Naive thymus-derived CD4-positive, alpha-beta T cell (primary cell): Measurements from ENCODE around the gene NDUFV1. TPM values are rescaled to one million over a fixed set of nuclear protein-coding genes. Genes with fewer than 3 reads are reported as not detected.
A peak's percentile ranks its signal among the peaks of the same experiment; 100 is the strongest.
"Not testable (repeated sequence)": the region's sequence is repeated elsewhere in the genome, so short reads cannot be mapped to it uniquely, and the experiment has no call there.

Source experiments
- ATAC-seq: fragments of 150-1000 bp; cut with Tn5 transposase; 2 replicates; pipeline ENCODE4 v1.10.0; 2021; ENCODE audit warnings: mild to moderate bottlenecking, moderate library complexity
- CTCF ChIA-PET: fragments of 350-600 bp; sonication (Branson Sonifier 250); formaldehyde crosslinking; loops from one replicate; lab custom pipeline; 2021; ENCODE audit warnings: antibody characterized with exemption; lab: Charles Lee
- POLR2A ChIA-PET: fragments of 350-600 bp; sonication (Branson Sonifier 250); formaldehyde crosslinking; loops from one replicate; lab custom pipeline; 2021; ENCODE audit warnings: antibody characterized with exemption, inconsistent platforms; lab: Charles Lee
- DNase-seq, 9 donors: peaks; one replicate each; pipeline versions ENCODE4 v3.0.0 to v3.0.0-alpha.2; 2020 to 2022; ENCODE audit warnings: mixed read lengths in 1 of 9
- H3K27ac ChIP-seq: one replicate; pipeline ENCODE4 v1.7.0; 2013; ENCODE audit warnings: mild to moderate bottlenecking, low read depth, low read length, moderate library complexity
- H3K27me3 ChIP-seq, 2 donors: one replicate each; pipeline ENCODE4 v1.7.0; 2013; ENCODE audit warnings: low read length in 2 of 2, mild to moderate bottlenecking in 2 of 2, moderate library complexity in 2 of 2; ENCODE audit not compliant: control insufficient read depth in 2 of 2, insufficient read depth in 2 of 2
- H3K36me3 ChIP-seq, 3 experiments: 1 replicate in 2 of 3; 2 replicates in 1 of 3; pipeline ENCODE4 v1.7.0; 2013; ENCODE audit warnings: low read length in 3 of 3, mild to moderate bottlenecking in 3 of 3, moderate library complexity in 1 of 3; ENCODE audit not compliant: insufficient read depth in 3 of 3, control insufficient read depth in 2 of 3
- H3K4me1 ChIP-seq, 2 donors: one replicate each; pipeline ENCODE4 v1.7.0; 2013; ENCODE audit warnings: low read length in 2 of 2, mild to moderate bottlenecking in 2 of 2, moderate library complexity in 1 of 2; ENCODE audit not compliant: control insufficient read depth in 2 of 2, insufficient read depth in 2 of 2
- H3K4me3 ChIP-seq: 2 replicates; pipeline ENCODE4 v1.7.0; 2013; ENCODE audit warnings: mild to moderate bottlenecking, low read length
- H3K9me3 ChIP-seq, 3 experiments: 1 replicate in 2 of 3; 2 replicates in 1 of 3; pipeline ENCODE4 v1.7.0; 2013; ENCODE audit warnings: low read length in 3 of 3; ENCODE audit not compliant: control insufficient read depth in 2 of 3
- H3K27ac Mint-ChIP-seq, 9 donors: one replicate each; pipeline ENCODE4 v1.8.0; 2020 to 2022; ENCODE audit warnings: mixed read lengths in 9 of 9, mild to moderate bottlenecking in 8 of 9, moderate library complexity in 5 of 9, inconsistent platforms in 2 of 9
- H3K27me3 Mint-ChIP-seq, 5 donors: one replicate each; pipeline ENCODE4 v1.8.0; 2021 to 2022; ENCODE audit warnings: mixed read lengths in 5 of 5, mild to moderate bottlenecking in 1 of 5
- H3K36me3 Mint-ChIP-seq, 5 donors: one replicate each; pipeline ENCODE4 v1.8.0; 2020 to 2022; ENCODE audit warnings: mixed read lengths in 5 of 5, mild to moderate bottlenecking in 3 of 5, inconsistent platforms in 1 of 5
- H3K4me1 Mint-ChIP-seq, 7 donors: one replicate each; pipeline ENCODE4 v1.8.0; 2020 to 2022; ENCODE audit warnings: mixed read lengths in 7 of 7, mild to moderate bottlenecking in 3 of 7, inconsistent platforms in 1 of 7
- H3K4me3 Mint-ChIP-seq, 10 donors: one replicate each; pipeline ENCODE4 v1.8.0; 2020 to 2022; ENCODE audit warnings: mild to moderate bottlenecking in 10 of 10, mixed read lengths in 10 of 10, moderate library complexity in 6 of 10, inconsistent platforms in 2 of 10
- H3K9me3 Mint-ChIP-seq, 11 donors: one replicate each; pipeline ENCODE4 v1.8.0; 2020 to 2022; ENCODE audit warnings: mixed read lengths in 11 of 11, mild to moderate bottlenecking in 4 of 11, inconsistent platforms in 1 of 11, moderate library complexity in 1 of 11
- intact Hi-C, 2 donors: fragments of 100-400 bp; cut with micrococcal nuclease; formaldehyde crosslinking; loops; one replicate each; pipeline ENCODE4 v1.15.1; 2023
- polyA plus RNA-seq, 2 donors: library from polyadenylated mRNA; unstranded; fragments of 300-500 nt; fragmentation: Illumina TruSeq; gene quantifications; one replicate each; pipeline ENCODE4 v1.2.3, GENCODE V29; 2021
- total RNA-seq, 6 experiments: library from RNA in 5 of 6; stranded (reverse) in 5 of 6; gene quantifications; 1 replicate in 5 of 6; 2 replicates in 1 of 6; pipeline ENCODE4 v1.2.3 and lab custom pipeline; 2021 to 2026

Gene NDUFV1
- total and polyA plus RNA-seq, 7 experiments from 2014 or later: 111 to 253 (median 201) TPM

DNA sequence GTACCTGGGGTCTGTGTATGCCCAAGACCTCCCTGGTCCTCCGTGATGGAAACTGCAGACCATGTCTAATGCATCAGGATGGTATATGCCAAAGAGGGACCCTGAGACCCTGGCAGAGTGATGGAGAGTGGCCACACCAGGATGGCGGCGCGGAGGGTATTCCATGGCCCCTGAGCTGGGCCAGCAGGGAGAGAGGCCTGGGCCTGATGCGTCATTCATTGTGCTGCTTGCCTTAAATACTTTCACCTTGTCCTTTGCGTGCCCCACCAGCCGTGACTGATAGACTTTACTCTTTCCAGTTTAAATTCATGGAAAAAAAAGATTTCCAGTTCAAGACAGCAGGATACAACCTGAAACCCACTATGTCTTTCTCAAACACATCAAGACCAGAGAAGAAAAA lies 5.6 kb upstream of the NDUFV1 start:
- POLR2A ChIA-PET: interaction anchor here (0.7 kb wide), 1 partner anchor 150 kb away, joined by 3 read pairs; no protein-coding TSS in a partner anchor
- no peaks in the 10 kb centered on the region for H3K36me3 Mint-ChIP-seq
- peaks cover 5 to 50% (median 23%) of the 10 kb centered on the region in 5 donors for H3K27me3 Mint-ChIP-seq
- H3K4me1 Mint-ChIP-seq: peaks cover 0 to 15% (median 10%) of the 10 kb centered on the region in 7 donors
- Histone ChIP-seq H3K4me1 (peaks cover 0 to 1% of the 10 kb centered on the region in 2 donors), H3K27me3 (no peaks in the 10 kb centered on the region), H3K9me3 (no peaks in the 10 kb centered on the region), H3K36me3 (no peaks in the 10 kb centered on the region), H3K27ac (no peak overlapping the region), H3K4me3 (no peak overlapping the region)
- DNase-seq (no peak), ATAC-seq (no peak)
- H3K27ac Mint-ChIP-seq: no peak overlapping the region
- no peak overlapping the region for H3K4me3 Mint-ChIP-seq
- CTCF ChIA-PET: no interaction called here
- intact Hi-C loops: no loop called here
- H3K9me3 Mint-ChIP-seq: peaks cover 0 to 5% (median 0%) of the 10 kb centered on the region in 11 donors

DNA sequence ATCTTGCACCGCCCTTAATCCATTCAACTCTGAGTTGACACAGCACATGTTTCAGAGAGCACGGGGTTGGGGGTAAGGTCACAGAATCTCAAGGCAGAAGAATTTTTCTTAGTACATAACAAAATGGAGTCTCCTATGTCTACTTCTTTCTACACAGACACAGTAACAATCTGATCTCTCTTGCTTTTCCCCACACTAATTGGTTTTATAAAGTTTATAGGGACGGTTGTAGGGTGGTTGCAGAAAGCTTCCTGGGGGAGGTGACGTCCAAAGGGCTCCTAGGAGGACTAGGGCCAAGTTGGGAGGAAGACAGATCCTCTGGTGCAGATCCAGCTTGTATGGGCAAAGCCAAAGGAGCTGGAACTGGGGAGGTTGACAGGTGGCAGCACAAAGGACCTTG lies 2.6 kb upstream of the NDUFV1 start:
- Mint-ChIP-seq H3K4me3 (peak overlapping the region in 4 of 10 donors; percentile 13 to 63 (median 37)), H3K27me3 (peaks cover 5 to 39% (median 23%) of the 10 kb centered on the region in 5 donors), H3K27ac (peak overlapping the region in 1 of 9 donors; percentile 54), H3K4me1 (peaks cover 0 to 33% (median 14%) of the 10 kb centered on the region in 7 donors)
- H3K36me3 ChIP-seq: peaks cover 0 to 13% (median under 1%) of the 10 kb centered on the region in 3 experiments
- POLR2A ChIA-PET: interaction anchor here (0.8 kb wide), 2 partner anchors 10 to 251 kb away, joined by 3 read pairs; partner anchors contain the start of gene POLD4
- H3K4me3 ChIP-seq, DNase-seq, ATAC-seq, H3K9me3 ChIP-seq, intact Hi-C loops, H3K27me3 ChIP-seq, H3K27ac ChIP-seq, H3K9me3 Mint-ChIP-seq, CTCF ChIA-PET, H3K36me3 Mint-ChIP-seq: not testable (repeated sequence)
- H3K4me1 ChIP-seq: peaks cover 8 to 19% of the 10 kb centered on the region in 2 donors

DNA sequence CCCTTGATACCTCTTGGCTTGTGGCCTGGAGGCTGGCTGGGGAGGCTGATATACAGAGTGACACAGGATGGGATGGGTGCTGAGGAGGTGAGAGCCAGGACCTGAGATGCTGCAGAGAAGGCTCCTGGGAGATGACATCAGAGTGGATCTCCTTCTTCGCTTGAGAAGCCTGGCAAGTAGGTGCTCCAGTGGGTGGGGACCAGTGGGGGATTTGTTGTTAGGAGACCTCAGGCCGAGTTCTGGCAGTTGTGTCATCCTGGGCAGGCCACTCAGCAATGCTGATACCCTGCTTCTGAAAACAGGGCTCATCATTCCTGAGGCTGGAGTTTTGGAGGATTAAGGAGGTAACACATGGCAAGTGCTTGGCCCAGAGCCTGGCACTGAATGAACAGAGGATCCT lies 1.9 kb upstream of the NDUFV1 start:
- ChIA-PET POLR2A (interaction anchor here (0.8 to 1.4 kb wide), 3 partner anchors 9 to 252 kb away, joined by 3 to 6 read pairs (median 3); partner anchors contain the start of gene POLD4), CTCF (no interaction called here)
- Histone ChIP-seq H3K27me3 (no peaks in the 10 kb centered on the region), H3K36me3 (peaks cover 0 to 20% (median 5%) of the 10 kb centered on the region in 3 experiments), H3K4me1 (peaks cover 8 to 19% of the 10 kb centered on the region in 2 donors), H3K9me3 (no peaks in the 10 kb centered on the region), H3K27ac (no peak overlapping the region), H3K4me3 (no peak overlapping the region)
- ATAC-seq (no peak), DNase-seq (no peak)
- intact Hi-C loops: no loop called here
- Mint-ChIP-seq H3K27ac (peak overlapping the region in 4 of 9 donors; percentile 47 to 91 (median 64)), H3K4me1 (peaks cover 0 to 36% (median 14%) of the 10 kb centered on the region in 7 donors), H3K4me3 (peak overlapping the region in 5 of 10 donors; percentile 2 to 63 (median 32)), H3K27me3 (peaks cover 5 to 33% (median 23%) of the 10 kb centered on the region in 5 donors), H3K36me3 (peaks cover 0 to 14% (median 3%) of the 10 kb centered on the region in 5 donors), H3K9me3 (no peaks in the 10 kb centered on the region)

DNA sequence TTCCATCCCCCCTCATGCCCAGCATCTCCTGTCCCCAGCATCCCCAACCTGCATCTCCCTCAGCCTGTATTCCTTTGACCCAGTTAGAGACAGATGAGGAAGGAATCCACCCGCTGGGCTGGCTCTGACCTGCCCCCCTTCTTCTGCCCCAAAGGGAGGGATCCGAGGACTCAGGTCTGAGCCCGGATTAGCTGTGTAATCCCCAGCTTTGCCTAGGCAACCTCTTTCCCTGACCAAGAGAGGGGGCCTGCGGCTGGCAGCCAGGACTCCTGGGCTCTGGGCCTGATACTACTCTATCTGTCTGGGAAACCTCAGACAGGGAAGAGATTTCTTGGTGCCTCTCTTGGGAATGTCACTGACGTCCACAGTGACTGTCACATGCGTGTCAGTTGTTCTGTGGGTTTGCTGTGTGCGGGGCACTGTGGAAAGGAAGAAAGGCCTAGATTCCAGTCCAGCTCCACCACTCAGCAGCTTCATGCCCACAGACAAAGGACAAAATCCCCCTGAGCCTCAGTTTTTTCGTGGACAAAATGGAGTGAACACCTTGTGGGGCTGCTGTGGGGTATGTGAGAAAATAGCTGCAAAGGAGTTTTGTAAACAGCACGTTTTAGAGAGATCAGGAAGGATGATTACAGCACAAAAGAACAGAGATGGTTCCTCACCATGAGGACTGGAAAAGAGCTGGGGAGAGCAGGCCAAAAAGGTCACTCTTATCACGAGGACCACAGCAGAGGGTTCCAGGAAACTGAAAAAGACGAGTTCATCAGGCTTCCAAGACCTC lies 1.3 kb upstream of the NDUFV1 start:
- ATAC-seq: no peak
- Mint-ChIP-seq H3K4me3 (peak overlapping the region; percentile 46 to 94 (median 75)), H3K27ac (peak overlapping the region; percentile 71 to 96 (median 83)), H3K9me3 (no peaks in the 10 kb centered on the region), H3K27me3 (peaks cover 5 to 27% (median 21%) of the 10 kb centered on the region in 5 donors), H3K36me3 (peaks cover 0 to 19% (median 3%) of the 10 kb centered on the region in 5 donors), H3K4me1 (peaks cover 0 to 36% (median 14%) of the 10 kb centered on the region in 7 donors)
- ChIA-PET POLR2A (interaction anchor here (1.1 to 1.4 kb wide), 2 partner anchors 9 to 27 kb away, joined by 3 to 6 read pairs; no protein-coding TSS in a partner anchor), CTCF (interaction anchor here (0.6 to 1.0 kb wide), 2 partner anchors 14 to 24 kb away, joined by 3 read pairs; partner anchors contain the start of gene NUDT8)
- Histone ChIP-seq H3K4me3 (no peak overlapping the region), H3K4me1 (peaks cover 8 to 19% of the 10 kb centered on the region in 2 donors), H3K36me3 (peaks cover 0 to 24% (median 5%) of the 10 kb centered on the region in 3 experiments), H3K27ac (peak overlapping the region; percentile 87), H3K27me3 (no peaks in the 10 kb centered on the region), H3K9me3 (no peaks in the 10 kb centered on the region)
- intact Hi-C loops: loop anchor here (1.0 to 2.0 kb wide), 12 partner anchors 9 to 425 kb away; partner anchors contain the start of genes CDK2AP2 (in 2 of the 2), GSTP1 (in 2 of the 2), NDUFS8 (in 1 of the 2) and POLD4 (in 1 of the 2)
- DNase-seq: no peak

DNA sequence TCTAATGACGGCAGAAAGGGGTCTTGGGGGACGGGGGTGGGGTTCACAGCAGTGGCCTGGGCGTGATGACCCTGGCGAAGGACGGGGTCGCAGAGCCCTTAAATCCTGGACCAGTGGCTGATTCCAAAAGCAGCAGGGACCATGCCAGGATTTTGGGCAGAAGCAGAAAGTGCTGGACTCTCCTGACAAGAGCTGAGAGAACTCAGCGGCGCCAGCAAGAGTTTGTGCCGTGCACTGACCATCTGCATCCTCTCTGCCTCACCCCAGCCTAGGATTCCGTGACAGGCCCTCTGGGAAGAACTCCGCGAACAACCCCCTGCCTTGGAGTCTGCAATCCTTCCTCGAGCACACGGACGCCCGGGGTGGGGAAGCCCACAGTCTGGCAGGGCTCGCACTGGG lies 644 bp upstream of the NDUFV1 start:
- H3K27me3 ChIP-seq: no peaks in the 10 kb centered on the region
- POLR2A ChIA-PET: interaction anchor here (1.4 kb wide), 1 partner anchor 28 kb away, joined by 3 read pairs; no protein-coding TSS in a partner anchor
- Mint-ChIP-seq H3K9me3 (no peaks in the 10 kb centered on the region), H3K27me3 (peaks cover under 1 to 20% (median 15%) of the 10 kb centered on the region in 5 donors), H3K4me3 (peak overlapping the region; percentile 85 to 99 (median 93)), H3K36me3 (peaks cover 0 to 19% (median 3%) of the 10 kb centered on the region in 5 donors), H3K27ac (peak overlapping the region; percentile 78 to 96 (median 92)), H3K4me1 (peaks cover 0 to 36% (median 14%) of the 10 kb centered on the region in 7 donors)
- H3K4me3 ChIP-seq: peak overlapping the region; percentile 97
- peak overlapping the region; percentile 87 for H3K27ac ChIP-seq
- no peak for DNase-seq
- peaks cover 0 to 31% (median 5%) of the 10 kb centered on the region in 3 experiments for H3K36me3 ChIP-seq
- CTCF ChIA-PET: interaction anchor here (1.0 kb wide), 1 partner anchor 24 kb away, joined by 3 read pairs; the partner anchor contains the start of gene NUDT8
- ATAC-seq: no peak
- H3K9me3 ChIP-seq: no peaks in the 10 kb centered on the region
- peaks cover 8 to 19% of the 10 kb centered on the region in 2 donors for H3K4me1 ChIP-seq
- intact Hi-C loops: loop anchor here (1.0 to 2.0 kb wide), 12 partner anchors 8 to 424 kb away; partner anchors contain the start of genes CDK2AP2 (in 2 of the 2), GSTP1 (in 2 of the 2), NDUFS8 (in 1 of the 2) and POLD4 (in 1 of the 2)

DNA sequence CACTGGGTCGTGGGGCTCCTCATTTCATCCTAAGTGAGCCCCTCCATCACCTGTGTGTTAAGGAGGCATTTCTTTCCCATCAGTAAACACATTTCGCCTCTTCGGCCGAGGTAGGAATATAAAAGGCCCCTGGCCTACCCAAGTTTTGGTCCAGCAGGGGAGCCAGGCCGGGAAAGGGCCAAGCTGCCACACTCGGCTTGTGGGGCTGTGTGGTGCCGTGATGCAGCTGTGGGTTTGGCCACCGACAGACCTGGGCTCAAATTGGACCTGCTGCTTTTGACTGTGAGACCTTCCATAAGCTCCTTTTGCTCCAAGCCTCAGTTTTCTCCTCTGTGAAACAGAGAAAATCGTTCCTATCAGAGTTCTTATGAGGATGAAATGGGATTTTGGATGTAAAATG lies 771 bp downstream of the NDUFV1 start:
- Mint-ChIP-seq H3K9me3 (no peaks in the 10 kb centered on the region), H3K27ac (peak overlapping the region; percentile 74 to 95 (median 92)), H3K4me3 (peak overlapping the region; percentile 85 to 99 (median 93)), H3K27me3 (peaks cover 0 to 11% (median 7%) of the 10 kb centered on the region in 5 donors), H3K36me3 (peaks cover 0 to 19% (median 3%) of the 10 kb centered on the region in 5 donors), H3K4me1 (peaks cover 0 to 36% (median 14%) of the 10 kb centered on the region in 7 donors)
- peak overlapping the region; percentile 97 for H3K4me3 ChIP-seq
- DNase-seq (no peak), ATAC-seq (no peak)
- ChIA-PET POLR2A (interaction anchor here (0.9 to 3.3 kb wide), 4 partner anchors 9 to 125 kb away, joined by 3 to 14 read pairs (median 4); partner anchors contain the start of genes AIP, GSTP1 and NUDT8), CTCF (no interaction called here)
- intact Hi-C loops: loop anchor here in 1 of 2 donors (2.0 kb wide), 1 partner anchor 35 kb away; no protein-coding TSS in a partner anchor
- peaks cover 8 to 19% of the 10 kb centered on the region in 2 donors for H3K4me1 ChIP-seq
- no peaks in the 10 kb centered on the region for H3K27me3 ChIP-seq
- H3K9me3 ChIP-seq: no peaks in the 10 kb centered on the region
- H3K36me3 ChIP-seq: peaks cover 0 to 45% (median 5%) of the 10 kb centered on the region in 3 experiments
- H3K27ac ChIP-seq: peak overlapping the region; percentile 87
